GM04504 (cell line): ENCODE data around the gene CCL21.

ENCODE experiments used
- DNase-seq: peaks from one replicate; pipeline ENCODE4 v3.0.0-alpha.2; 2012; ENCODE audit warnings: low read depth

The CCL21 gene

GRCh38 chr9:34674440-34674839 lies 35.5 kb downstream of the CCL21 start:
- DNase-seq = no peak

DNA sequence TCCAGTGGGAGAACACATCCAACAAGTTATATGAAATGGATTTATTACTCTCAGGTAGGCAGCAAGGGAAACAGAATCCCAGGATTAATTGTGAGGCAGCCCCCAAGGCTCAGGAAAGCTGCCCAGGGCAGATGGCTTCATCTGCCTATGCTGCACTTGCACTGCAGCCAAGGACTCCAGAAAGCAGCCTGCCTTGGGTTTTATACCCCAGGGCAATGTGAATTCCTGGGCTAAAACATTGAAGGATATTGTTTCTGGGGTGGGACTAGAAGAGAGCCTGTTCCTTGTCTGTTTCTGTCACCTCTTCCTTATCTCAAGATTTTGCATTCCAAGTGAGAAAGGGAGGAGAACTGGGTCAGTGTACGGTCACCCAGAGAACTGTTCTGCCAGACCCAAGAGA lies 38.6 kb downstream of the CCL21 start:
- no peak for DNase-seq

DNA sequence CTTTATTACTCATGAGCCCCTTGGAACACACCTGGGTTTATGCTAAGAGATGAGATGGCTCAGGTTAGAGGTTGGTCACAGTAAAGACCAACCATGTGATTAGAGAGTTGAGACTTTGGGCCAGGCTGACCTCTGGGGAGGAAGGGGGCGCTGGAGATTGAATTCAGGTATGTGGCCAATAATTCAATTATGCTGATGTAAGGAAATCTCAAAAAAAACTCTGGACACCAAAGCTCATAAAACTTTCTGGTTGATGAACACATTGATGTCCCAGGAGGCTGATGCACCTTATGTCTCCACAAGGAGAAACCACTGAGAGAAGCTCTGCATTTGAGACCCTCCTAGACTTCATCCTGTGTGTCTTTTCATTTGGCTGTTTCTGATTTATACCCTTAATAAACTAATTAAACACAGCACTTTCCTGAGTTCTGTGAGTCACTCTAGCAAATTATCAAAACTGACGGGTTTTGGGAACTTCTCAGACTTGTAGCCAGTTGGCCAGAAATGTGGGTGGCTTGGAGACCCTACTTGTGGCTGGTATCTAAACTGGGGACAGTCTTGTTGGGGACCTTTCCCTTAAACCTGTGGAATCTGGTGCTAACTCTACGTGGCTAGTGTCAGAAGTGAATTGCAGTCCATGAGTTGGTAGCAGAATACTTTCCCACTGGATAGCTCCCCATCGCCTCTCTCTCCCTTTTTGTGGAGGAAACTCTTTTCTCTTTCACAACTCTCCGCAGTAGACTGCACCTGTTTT lies 40.0 kb downstream of the CCL21 start:
- DNase-seq = no peak

GRCh38 chr9:34665381-34666250 lies 44.3 kb downstream of the CCL21 start:
- DNase-seq = peak; percentile 91

DNA sequence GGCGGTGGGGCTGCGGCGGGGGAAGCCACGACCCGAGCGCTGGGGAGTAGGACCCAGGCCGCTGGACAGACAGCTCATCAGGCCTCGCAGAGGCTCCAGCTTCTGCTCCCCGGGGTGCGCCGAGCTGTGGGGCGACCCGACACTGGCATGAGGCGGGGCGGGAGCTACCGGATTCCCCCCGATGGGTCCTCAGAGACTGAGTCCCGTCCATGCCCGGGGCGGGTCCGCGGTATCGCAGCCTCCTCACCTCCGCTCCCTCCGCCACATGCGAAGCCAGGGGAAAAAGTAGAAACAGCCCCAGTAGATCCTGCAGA lies 44.9 kb downstream of the CCL21 start:
- no peak for DNase-seq

- DNase-seq = peak; percentile 63
These were observed 45.5 kb downstream of the CCL21 start for GRCh38 chr9:34664281-34665066.

DNA sequence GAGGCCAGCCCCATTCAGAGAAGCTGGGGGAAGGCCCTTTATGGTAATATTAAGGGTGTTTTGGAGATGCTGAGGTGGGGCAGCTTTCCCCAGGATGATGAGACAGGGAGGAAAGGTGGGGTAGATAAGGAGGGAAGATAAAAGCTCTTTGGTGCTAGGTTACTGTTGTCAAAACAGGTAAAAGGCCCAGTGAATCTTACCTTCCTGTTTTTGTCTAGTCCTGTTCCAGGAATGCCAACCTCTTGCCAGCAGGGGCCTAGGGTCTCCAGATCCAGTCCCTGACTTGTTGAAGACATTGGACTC lies 46.7 kb downstream of the CCL21 start:
- no peak for DNase-seq

DNA sequence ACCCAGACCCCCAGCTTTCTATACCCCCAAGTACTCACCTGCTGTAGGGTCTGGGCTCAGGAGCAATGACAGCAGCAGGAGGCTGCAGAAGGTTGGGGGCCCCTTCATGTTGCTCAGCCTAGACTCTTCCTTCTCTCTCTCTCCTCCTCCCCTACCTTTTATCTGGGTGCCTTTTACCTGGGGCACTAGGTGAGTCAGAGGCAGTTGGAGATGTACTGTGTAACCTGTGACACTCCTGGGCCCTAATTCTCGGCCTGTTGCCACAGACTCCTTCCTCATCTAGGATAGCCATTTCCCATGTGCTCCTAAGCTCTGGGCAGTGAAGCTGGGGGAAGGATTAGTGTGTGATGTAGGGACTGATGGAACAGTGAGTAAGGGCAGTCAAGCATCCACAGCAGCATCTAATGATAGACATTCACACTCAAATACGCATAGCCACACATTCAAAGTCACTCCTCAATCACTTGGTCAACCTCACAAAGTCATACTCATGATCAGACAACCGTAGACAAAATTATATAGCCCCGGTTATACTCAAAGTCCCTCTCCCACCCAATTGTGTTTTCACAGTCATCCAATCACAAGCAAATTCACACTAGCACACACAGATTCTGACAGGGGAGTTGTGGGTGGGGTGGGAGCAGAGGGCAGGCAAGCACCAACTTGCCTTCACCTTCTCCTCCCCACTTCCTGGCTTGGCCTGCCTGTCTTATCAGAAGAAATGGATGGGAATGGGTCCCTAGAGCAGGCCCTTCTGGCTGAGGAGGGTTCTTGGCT lies 47.2 kb downstream of the CCL21 start, which contains the start of gene CCL27:
Gene CCL27, minus strand, starts transcription at position 132 of the 777 bp plus-strand sequence. Its CDS starts 24 bp downstream, at position 108.
- DNase-seq = no peak

DNA sequence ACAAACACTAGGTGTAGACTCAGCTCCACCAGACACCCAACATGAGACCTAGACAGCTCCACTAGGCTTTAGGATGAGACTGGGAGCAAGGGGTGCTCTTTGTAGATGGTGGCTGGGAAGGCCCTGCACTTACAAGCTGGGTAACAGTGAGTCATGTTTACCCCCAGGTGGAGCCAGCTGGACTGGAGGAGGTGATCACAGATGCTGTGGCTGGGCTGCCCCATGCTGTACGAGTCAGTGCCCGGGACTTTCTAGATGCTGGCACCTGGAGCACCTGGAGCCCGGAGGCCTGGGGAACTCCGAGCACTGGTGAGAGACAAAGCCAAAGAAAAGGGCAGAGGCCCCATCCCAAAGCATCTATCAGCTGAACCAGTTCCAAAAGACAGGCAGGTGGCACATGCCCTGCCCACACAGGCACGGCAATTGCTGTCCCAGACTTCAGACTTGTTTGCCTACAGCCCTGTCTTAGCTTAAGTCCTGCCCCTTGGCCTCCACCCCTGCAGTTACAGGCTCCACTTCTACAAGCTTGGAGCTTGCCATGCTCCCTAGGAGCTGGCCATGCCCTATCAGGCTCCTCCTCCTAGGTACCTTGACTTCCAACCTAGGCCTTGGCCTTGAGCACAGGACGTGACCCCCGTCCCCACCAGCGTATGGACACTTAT lies 50.2 kb downstream of the CCL21 start:
- DNase-seq = no peak
